SKM-1 treated with dmso at 0.1 percent for 144 hours (cell line): ENCODE results near the gene GPR179.

ENCODE experiments used
- DNase-seq: peaks from one replicate; lab custom pipeline; 2025; ENCODE audit not compliant: unreplicated experiment; lab: John Stamatoyannopoulos, UW

Gene GPR179, protein sequence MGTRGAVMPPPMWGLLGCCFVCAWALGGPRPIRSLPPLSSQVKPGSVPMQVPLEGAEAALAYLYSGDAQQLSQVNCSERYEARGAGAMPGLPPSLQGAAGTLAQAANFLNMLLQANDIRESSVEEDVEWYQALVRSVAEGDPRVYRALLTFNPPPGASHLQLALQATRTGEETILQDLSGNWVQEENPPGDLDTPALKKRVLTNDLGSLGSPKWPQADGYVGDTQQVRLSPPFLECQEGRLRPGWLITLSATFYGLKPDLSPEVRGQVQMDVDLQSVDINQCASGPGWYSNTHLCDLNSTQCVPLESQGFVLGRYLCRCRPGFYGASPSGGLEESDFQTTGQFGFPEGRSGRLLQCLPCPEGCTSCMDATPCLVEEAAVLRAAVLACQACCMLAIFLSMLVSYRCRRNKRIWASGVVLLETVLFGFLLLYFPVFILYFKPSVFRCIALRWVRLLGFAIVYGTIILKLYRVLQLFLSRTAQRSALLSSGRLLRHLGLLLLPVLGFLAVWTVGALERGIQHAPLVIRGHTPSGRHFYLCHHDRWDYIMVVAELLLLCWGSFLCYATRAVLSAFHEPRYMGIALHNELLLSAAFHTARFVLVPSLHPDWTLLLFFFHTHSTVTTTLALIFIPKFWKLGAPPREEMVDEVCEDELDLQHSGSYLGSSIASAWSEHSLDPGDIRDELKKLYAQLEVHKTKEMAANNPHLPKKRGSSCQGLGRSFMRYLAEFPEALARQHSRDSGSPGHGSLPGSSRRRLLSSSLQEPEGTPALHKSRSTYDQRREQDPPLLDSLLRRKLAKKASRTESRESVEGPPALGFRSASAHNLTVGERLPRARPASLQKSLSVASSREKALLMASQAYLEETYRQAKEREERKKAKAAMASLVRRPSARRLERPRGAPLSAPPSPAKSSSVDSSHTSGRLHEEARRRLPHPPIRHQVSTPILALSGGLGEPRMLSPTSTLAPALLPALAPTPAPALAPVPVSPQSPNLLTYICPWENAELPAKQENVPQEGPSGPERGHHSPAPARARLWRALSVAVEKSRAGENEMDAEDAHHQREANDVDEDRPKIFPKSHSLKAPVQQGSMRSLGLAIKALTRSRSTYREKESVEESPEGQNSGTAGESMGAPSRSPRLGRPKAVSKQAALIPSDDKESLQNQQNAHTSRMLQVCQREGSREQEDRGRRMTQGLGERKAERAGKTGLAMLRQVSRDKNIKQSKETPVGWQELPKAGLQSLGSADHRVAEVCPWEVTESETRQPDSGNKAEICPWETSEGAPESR (N-terminal part only)

DNA sequence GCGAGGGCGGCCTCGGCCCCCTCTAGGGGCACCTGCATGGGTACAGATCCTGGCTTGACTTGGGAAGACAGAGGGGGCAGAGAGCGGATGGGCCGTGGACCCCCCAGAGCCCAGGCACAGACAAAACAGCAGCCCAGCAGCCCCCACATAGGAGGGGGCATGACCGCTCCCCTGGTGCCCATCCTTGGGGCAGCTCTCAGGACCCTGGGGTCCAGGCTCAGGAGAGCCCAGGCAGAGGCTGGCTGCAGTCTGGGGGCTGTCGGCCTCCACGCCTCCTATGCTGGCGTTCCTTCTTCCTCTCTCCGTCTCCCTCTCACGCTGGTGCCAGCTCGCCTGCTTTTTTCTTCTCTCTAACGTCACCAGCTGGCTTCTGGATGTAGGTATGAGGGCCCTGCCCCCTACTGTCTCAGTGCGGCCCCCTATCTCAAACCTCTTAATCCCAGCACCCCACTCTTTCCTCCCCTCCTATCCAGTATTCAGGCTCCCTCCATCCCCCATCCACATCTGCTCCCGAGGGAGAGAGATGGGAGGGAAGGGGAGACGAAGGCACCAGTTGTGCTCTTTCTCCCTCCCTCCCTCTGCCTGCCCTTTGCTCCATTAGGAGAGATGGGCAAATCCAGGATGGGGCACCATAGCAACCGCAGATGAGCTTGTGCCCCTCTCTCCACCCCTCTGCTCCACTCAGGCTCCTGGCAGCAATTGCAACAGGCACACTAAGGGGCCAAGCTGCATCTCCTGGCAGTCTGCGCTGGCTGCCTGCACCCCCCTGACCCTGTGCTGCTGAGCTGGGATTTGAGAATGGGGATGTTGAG is at the start of gene GPR179:
GPR179 (minus strand) TSS at position 349 of the 812 bp plus-strand sequence; CDS start at position 182, 167 bp downstream.
- DNase-seq, result no peak

DNA sequence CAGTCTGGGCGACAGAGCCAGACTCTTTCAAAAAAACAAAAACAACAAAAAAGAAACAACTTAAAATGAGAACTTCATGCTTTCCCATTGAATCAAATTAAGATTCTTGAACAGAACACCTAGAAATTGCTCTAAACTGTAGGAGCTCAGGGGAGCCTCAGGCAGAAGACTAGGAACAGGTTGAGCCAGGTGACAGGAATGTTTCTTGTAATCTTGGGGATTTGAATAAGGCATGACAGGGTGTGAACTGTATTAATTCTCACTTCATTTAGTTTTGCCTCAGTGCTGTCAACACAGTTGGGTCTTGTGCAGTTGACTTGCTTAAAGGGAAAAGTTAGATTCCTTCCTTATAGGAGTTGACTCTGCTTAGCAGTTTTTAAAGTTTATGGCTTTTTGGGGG is 35.7 kb upstream of the GPR179 start:
- DNase-seq, result no peak

DNA sequence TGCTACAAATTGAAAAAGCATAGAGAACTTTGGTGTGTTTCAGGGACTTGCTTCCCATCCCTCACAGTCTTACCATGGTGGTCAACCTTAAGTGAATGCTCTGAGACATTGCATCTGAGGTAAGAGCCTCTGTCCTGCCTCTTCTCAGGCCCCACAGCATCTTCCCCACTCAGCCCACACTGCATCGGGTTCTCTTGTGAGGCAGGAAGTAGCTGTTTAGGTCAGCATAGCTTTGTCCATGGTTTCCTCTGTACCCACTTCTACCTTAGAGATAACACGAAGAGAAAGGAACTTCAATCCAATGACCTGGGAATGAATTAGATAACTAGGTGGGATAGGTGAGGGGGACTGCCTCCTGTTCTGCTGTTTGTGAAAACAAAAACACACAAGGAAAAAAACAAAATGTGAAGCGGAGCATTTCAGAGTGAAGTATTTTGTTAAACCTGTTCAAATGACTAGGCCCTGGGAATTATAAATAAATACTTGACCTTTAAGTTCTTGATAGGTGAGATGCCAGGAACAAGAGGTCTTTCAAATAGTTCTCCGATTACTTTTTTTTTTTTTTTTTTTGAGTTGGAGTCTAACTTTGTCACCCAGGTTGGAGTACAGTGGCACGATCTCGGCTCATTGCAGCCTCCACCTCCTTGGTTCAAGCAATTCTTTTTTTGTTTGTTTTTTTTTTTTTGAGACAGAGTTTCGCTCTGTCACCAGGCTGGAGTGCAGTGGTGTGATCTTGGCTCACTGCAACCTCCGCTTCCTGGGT is 25.5 kb upstream of the GPR179 start:
- DNase-seq, result no peak

DNA sequence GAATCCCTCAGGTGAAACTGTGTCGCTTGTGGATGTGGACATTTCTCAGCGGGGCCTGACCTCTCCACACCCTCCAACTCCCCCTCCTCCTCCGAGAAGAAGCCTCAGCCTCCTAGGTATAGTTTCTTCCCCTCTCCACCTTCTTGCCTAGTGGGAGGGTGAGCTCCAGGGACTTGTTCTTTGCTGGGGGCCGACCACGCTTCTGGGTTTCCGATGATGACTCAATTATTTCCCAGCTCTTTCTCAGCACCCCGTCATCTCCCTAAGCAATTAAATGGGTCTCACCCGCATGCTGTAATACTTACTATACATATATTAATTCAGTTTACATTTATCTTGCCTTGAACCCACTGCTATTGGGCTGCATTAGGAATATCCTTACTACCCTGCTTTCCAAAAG is 21.0 kb upstream of the GPR179 start:
- no peak for DNase-seq

DNA sequence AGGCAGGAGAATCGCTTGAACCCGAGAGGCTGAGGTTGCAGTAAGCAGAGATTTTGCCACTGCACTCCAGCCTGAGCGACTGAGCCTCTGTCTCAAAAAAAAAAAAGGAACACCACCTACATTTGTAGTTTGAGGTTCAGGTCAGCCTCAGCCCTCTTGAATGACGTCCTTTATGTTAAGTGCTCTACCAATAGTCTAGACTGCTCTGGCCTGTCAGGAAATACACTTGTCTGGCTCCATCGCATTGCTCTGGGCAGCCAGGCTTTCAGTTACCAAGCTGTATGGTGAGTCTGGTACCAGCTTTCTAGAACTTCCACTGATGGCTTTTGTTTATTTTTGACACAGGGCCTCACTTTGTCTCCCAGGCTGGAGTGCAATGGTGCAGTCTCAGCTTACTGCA is 19.3 kb upstream of the GPR179 start:
- no peak for DNase-seq

DNA sequence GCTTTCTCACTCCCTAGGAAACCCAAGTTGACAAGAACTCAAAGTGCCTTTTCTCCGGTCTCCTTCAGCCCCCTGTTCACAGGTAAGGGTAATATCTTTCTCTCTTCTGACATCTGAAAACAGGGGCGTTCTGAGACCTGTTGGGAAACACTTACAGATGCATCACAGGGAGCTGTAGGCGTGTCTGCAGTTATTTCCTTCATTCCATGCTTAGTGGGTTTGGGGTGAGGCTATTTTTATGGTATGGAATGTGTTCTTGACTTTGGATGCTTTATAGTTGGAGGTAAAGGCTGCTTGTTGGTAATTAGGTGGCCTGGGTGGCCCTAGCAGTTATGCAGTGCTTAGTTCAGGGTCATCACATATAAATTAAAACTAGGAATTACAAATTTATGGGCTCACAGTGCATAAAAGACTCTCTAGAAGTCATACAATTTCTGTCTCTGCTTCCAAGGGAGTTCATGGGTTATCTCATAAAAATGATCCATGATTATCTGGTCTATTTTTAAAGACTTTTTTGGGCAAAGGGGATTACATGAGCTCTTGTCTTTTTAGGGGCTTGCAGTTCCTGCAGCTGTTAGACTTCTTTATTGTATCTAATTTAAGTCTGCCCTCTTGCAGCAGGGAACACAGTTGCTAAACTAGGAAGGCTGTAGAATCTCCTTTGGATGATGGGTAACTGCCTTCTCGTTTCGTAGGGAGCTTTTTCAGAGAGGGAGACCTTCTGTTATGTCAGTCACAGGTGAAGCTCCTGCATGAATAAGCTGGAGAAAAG is 18.1 kb upstream of the GPR179 start:
- no peak for DNase-seq

DNA sequence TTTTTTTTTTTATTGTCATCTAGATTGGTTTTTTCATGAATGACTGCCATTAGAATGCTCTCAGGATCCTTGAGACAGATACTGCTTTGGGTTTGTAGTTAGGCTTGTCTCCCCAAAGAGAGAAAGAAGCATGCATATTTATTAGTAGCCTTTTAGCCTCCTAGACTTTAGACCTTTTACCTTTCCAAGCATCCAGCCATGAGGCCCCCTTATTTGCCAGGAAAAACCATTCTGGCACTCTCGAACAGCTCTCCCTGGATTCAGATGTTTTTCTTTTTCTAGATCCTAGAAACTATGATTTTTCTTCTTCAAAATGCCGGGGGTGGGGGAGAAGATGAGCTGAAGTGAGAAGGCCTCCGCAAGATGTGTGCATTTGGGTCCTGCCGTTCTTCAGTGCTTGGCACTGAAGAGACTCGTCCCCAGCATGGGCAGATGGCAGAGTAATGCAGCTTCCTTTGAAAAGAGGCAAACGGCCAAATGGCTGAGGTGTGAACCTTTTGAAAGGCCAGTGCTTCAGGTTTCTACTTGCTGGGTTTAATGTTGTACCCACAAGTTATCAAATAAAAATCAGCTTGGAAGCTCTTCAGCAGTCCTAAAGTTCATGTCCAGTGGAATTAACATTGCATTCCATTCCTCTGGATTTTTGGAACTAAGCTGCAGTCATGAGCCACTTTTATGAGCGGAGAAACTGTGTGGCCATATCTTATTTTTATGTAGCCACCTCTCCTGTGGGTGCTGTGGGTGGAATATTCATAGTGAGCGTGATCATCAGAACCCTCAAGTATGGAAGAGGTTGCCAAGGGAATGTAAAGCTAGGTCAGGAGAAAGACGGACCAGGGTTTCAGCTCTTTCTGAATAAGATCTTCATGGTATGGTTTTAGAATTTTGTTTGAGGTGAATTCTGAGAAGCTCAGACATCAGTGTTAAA is 15.1 kb upstream of the GPR179 start:
- DNase-seq, result no peak

DNA sequence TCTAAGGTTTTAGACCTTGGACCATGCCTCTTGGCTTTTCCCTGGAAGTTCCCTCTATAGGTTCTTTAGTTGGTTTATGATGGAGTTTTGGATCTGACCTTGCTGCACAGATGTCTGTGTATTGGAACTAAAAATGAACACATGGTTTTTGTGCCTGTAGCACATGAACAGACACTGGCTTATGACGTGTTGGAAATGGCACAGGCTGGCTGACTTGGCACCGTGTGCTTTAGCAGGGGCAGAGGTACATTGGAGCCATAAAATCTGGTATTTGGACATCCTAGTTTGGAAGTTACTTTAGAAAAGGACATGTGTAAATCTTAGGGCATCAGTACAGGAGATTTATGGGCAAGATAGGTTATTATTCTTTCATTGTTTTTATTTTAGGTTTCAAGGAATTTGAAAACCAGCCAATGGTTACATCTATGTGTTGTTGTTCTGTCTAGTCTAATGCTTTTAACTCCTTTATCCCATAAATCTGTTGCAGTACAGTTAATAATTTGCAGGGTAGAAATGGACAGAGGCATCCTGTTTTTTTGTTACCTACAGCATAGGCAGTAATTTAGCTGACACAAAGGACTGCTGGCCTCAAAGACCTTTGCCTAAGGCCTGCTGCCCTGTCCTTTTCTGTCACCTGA is 13.8 kb upstream of the GPR179 start:
- DNase-seq, result no peak

DNA sequence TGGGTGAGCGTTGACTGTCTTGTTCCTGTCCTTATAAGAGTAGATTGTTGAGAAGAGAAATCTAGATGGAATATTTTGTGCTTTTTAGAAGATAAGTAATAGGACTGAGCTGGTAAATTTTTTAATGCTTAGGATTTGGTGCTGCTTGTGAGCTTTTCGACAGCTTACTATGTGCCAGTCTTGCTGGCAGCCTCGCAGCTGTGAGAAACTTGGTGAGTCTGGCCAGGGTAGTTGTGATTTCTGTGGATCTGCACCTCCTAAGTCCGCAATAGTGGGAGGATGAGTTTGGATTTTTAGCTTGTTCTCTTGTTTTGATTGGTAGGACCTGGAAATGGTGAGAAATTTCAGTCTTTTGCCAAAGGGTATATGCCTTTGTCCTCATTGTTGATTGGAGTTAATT is 11.5 kb upstream of the GPR179 start:
- no peak for DNase-seq

DNA sequence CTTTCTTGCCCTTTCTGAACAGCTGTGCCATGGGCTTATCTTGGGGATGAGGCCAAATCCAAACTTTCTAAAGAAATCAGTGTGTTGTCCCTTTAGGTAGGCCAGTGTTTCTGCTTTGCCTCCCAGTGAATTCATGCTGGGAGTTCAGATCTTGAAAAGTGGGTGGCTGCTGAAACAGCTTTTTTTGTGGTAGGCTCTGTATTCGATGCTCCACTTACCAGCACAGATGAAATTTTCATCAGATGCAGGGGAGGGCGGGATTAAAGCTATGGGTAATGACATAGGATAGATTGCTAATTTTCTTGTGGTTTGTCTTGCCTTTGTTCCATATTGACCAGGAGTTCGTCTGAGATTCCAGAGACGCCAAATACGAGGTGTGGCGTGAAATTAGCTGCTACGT is 10.7 kb upstream of the GPR179 start:
- DNase-seq, result no peak

DNA sequence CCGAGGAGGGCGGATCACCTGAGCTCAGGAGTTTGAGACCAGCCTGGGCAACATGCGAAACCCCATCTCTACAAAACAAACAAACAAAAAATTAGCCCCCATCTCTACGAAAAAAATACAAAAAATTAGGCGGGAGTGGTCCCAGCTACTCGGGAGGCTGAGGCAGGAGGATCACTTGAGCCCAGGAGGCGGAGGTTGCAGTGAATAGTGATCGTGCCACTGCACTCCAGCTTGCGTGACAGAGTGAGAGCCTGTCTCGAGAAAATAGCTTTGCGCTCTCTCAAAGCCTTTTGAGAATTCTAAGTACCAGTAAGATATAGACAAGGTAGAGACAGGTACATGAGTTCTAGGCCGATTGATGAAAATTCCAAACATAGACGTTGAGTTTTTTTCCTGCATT is 9.9 kb upstream of the GPR179 start:
- no peak for DNase-seq

DNA sequence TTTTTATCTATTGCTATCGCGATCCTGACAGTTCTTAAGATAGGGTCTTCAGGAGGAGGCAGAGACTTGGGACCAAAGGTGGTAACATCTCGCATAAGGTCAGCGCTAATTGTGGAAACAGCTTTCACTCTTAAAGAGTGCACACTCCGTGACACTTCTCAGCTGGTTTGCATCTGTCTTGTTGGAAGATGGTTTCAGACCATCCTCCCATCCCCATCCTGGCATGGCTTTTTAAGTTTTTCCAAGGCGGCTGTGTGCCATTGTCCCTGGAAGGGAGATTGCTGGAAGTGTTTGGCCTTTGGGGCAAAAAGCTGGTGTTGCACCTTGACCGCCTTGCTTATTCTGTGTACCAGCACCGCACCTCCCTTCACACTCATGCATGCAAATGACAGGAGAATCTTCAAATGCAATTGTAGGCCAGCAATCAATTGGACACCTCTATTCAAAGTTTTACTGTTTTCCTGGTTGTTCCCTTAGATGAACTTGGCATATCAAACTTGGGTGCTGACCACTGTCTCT is 9.4 kb upstream of the GPR179 start:
- DNase-seq, result no peak

DNA sequence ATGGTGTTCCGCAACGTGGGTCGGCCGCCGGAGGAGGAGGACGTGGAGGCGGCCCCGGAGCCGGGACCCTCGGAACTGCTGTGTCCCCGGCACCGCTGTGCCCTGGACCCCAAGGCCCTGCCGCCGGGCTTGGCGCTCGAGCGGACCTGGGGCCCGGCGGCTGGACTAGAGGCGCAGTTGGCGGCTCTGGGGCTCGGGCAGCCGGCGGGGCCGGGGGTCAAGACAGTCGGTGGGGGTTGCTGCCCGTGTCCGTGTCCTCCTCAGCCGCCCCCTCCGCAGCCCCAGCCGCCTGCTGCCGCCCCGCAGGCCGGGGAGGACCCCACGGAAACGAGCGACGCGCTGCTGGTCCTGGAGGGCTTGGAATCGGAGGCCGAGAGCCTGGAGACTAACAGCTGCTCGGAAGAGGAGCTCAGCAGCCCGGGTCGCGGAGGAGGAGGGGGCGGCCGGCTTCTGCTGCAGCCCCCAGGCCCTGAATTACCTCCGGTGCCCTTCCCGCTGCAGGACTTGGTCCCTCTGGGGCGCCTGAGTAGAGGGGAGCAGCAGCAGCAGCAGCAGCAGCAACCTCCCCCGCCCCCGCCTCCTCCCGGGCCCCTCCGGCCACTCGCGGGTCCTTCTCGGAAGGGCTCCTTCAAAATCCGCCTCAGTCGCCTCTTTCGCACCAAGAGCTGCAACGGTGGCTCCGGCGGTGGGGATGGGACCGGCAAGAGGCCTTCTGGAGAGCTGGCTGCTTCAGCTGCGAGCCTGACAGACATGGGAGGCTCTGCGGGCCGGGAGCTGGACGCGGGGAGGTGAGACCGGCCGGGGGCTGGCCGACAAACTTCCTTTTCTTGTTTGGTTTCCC is 8.7 kb upstream of the GPR179 start:
- no peak for DNase-seq

DNA sequence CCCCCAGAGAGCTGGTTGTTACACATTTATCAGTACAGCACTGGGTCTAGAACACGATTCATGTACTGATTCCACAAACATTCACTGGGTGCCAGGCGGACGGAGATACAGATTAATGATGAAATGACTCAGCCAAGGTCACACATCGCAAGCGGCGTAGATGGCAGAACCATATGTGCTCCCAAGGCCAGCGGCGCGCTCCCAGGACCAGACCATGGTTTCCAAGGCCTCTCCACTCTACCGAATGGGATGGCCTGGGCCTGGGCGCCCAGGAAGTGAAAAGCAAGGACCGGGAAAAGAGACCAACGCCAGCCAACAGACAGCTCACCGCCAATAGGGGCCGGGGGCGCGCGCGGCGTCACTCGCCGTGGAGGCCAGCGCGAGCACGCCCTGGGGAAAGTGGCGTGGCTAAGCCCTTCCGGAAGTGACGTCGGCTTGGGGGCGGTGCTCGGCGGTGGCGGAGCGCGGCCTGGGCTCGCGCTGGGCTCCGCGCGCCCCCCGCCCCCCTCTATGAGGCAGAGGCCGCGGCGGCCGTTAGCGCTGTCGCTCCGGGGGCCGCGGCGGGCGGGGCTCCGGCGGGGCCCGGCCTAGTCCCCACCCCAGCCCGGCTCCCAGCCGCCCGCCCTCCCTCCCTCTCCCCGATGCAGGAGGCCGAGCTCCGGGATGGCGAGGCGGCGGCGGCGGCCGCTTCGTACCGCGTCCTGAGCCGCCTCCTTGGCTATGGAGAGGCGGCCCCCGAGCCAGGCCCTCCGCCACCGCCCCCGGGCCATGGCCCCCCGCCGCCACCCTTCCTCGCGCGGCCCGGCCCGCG is 7.9 kb upstream of the GPR179 start, which contains the start of gene SOCS7:
SOCS7 (plus strand) TSS at position 433 of the 811 bp plus-strand sequence; CDS start at position 642, 209 bp downstream.
- peak; percentile 81 for DNase-seq

DNA sequence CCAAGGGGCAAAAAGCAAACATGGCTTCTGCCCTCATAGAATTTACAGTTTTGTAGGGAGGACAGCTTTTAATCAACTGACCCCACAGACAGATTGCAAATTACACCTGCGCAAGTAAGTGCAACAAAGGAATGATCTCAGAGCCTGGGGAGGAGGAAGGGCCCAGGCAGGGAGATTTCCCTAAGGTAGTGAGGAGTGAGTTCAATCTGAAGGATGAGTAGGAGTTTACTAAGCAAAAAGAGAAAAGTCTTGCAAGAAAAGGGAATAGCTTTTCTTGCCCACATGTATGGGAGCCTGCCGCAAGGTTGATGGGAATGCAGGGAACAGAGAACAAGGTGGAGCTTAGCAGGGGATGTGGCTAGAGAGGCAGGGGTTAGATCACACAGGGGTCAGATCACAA is 6.3 kb upstream of the GPR179 start:
- DNase-seq, result no peak
